K562 (cell line): Measurements from ENCODE around the gene TBC1D9. TPM values are rescaled to one million over a fixed set of nuclear protein-coding genes. Genes with fewer than 3 reads are reported as not detected.

Experiments used
- ATAC-seq: fragments of 200-7000 bp; cut with Tn5 transposase; 3 replicates; pipeline ENCODE4 v1.9.1; 2020; ENCODE audit warnings: moderate library complexity
- BruUV-seq: library from RNA; stranded (reverse); fragments of 400-500 nt; replicated peaks from 2 replicates; lab custom pipeline; 2021; lab: Mats Ljungman, UMichigan
- CTCF ChIA-PET: fragments of 300-600 bp; formaldehyde crosslinking; extraction: SDS; loops from one replicate; lab custom pipeline; 2021; ENCODE audit warnings: low intra/inter-chr PET ratio; lab: Yijun Ruan, JAX
- POLR2A ChIA-PET: fragments of 300-600, 350-650 bp; sonication (Branson Sonifier 250); formaldehyde crosslinking; extraction: SDS; loops from one replicate; lab custom pipeline; 2021; ENCODE audit warnings: antibody characterized with exemption, inconsistent platforms; lab: Yijun Ruan, JAX
- DNase-seq, 4 experiments: peaks; one replicate each; pipeline versions ENCODE4 v3.0.0 to v3.0.0-alpha.2; 2011 to 2018; ENCODE audit warnings: low spot score in 3 of 4, mixed read lengths in 3 of 4; ENCODE audit errors: extremely low read depth in 1 of 4
- FAIRE-seq: peaks from 2 replicates; lab custom pipeline; 2011; peaks lifted over from hg19 to GRCh38; lab: Jason Lieb, UNC
- H2AFZ ChIP-seq: 2 replicates; pipeline ENCODE4 v1.6.0; 2011; ENCODE audit warnings: low read depth, low read length, control low read depth, inconsistent platforms
- H3K27ac ChIP-seq: fragments of 200-600 bp; 3 replicates; pipeline ENCODE4 v1.8.0; 2011; ENCODE audit warnings: low read depth, mild to moderate bottlenecking, control low read depth, inconsistent platforms, low read length, moderate library complexity, mixed read lengths; ENCODE audit errors: extremely low read depth
- H3K27me3 ChIP-seq, 2 experiments: fragments of 300-600 bp in 1 of 2; 2 replicates in 1 of 2; 3 replicates in 1 of 2; pipeline versions ENCODE4 v1.6.0 to v1.8.0; 2011; ENCODE audit warnings: inconsistent platforms in 2 of 2, low read length in 2 of 2, mild to moderate bottlenecking in 1 of 2, mixed read lengths in 1 of 2, moderate library complexity in 1 of 2; ENCODE audit not compliant: control insufficient read depth in 2 of 2, insufficient read depth in 2 of 2
- H3K36me3 ChIP-seq: fragments of 300-600 bp; 3 replicates; pipeline ENCODE4 v1.8.0; 2011; ENCODE audit warnings: mild to moderate bottlenecking, low read length, inconsistent platforms; ENCODE audit not compliant: control insufficient read depth, insufficient read depth
- H3K4me1 ChIP-seq, 2 experiments: fragments of 200-600 bp in 1 of 2; replicated peaks in 1 of 2; 2 replicates in 1 of 2; 3 replicates in 1 of 2; pipeline versions ENCODE4 v1.5.1 to v1.8.0; 2011; ENCODE audit warnings: inconsistent platforms in 2 of 2, low read length in 2 of 2, mild to moderate bottlenecking in 1 of 2, mixed read lengths in 1 of 2, moderate library complexity in 1 of 2; ENCODE audit not compliant: control insufficient read depth in 2 of 2, insufficient read depth in 2 of 2
- H3K4me2 ChIP-seq: 2 replicates; pipeline ENCODE4 v1.6.1; 2011; ENCODE audit warnings: low read length, control low read depth, inconsistent platforms, mixed read lengths; ENCODE audit not compliant: insufficient read depth
- H3K4me3 ChIP-seq: fragments of 200-600 bp; sonication (generic), shearing (Covaris generic); 2 replicates; pipeline ENCODE4 v1.5.1; 2016; ENCODE audit warnings: control low read depth, inconsistent platforms
- H3K79me2 ChIP-seq: fragments of 200-600 bp; 3 replicates; pipeline ENCODE4 v1.8.0; 2011; ENCODE audit warnings: low read length, inconsistent platforms; ENCODE audit not compliant: control insufficient read depth, insufficient read depth
- H3K9ac ChIP-seq, 2 experiments: 2 replicates each; pipeline versions ENCODE4 v1.6.0 to v1.6.1; 2011; ENCODE audit warnings: low read depth in 2 of 2, low read length in 2 of 2, control low read depth in 1 of 2, inconsistent platforms in 1 of 2, mild to moderate bottlenecking in 1 of 2, mixed read lengths in 1 of 2; ENCODE audit not compliant: insufficient read depth in 1 of 2
- H3K9me1 ChIP-seq: one replicate; pipeline ENCODE4 v1.6.0; 2011; ENCODE audit warnings: inconsistent platforms, mild to moderate bottlenecking, low read length, moderate library complexity; ENCODE audit not compliant: control insufficient read depth, insufficient read depth
- H3K9me3 ChIP-seq: replicated peaks from 2 replicates; pipeline ENCODE4 v1.5.1; 2011; ENCODE audit warnings: low read depth, low read length, inconsistent platforms; ENCODE audit not compliant: control insufficient read depth, insufficient read depth
- H4K20me1 ChIP-seq: replicated peaks from 2 replicates; pipeline ENCODE4 v1.6.1; 2011; ENCODE audit warnings: low read length, inconsistent platforms, mixed read lengths; ENCODE audit not compliant: control insufficient read depth, insufficient read depth
- BACH1 ChIP-seq: fragments of 200-800 bp; sonication (Bioruptor generic); IDR thresholded peaks from 2 replicates; pipeline ENCODE4 v1.6.1; 2016; ENCODE audit warnings: missing genetic modification characterization, missing compliant biosample characterization
- CHD4 ChIP-seq: fragments of 200-600 bp; sonication (generic); IDR thresholded peaks from 3 replicates; pipeline ENCODE4 v1.6.1; 2012; ENCODE audit warnings: low read depth, mild to moderate bottlenecking, mixed read lengths, low read length, inconsistent platforms; ENCODE audit not compliant: insufficient read depth, insufficient replicate concordance, poor library complexity, severe bottlenecking
- DNMT1 ChIP-seq: fragments of 450-650 bp; IDR thresholded peaks from 2 replicates; pipeline ENCODE4 v1.6.1; 2016; ENCODE audit warnings: antibody characterized with exemption, mild to moderate bottlenecking
- PATZ1 ChIP-seq: fragments of 250-450 bp; sonication (Bioruptor Pico); IDR thresholded peaks from 2 replicates; pipeline ENCODE4 v1.5.0; 2020; ENCODE audit warnings: mild to moderate bottlenecking, borderline replicate concordance
- POLR3A ChIP-seq: IDR thresholded peaks from 2 replicates; pipeline ENCODE4 v1.6.1; 2011; ENCODE audit warnings: borderline replicate concordance, mild to moderate bottlenecking, moderate library complexity; ENCODE audit not compliant: insufficient read length, insufficient read depth; ENCODE audit errors: extremely low read depth
- PTBP1 ChIP-seq: fragments of 200-400 bp; formaldehyde crosslinking; IDR thresholded peaks from 2 replicates; pipeline ENCODE4 v1.6.1; 2017; ENCODE audit warnings: low read depth, low read length
- ZFP1 ChIP-seq: fragments of 450-650 bp; formaldehyde crosslinking; IDR thresholded peaks from 2 replicates; pipeline ENCODE4 v1.4.0; 2020; ENCODE audit warnings: mild to moderate bottlenecking, mixed read lengths
- ZNF41 ChIP-seq: fragments of 250-450 bp; sonication (Bioruptor Pico); conservative IDR thresholded peaks from 2 replicates; pipeline ENCODE4 v1.4.0; 2020; ENCODE audit warnings: mild to moderate bottlenecking
- WGBS: fragments of 100-300 bp; shearing (Covaris generic); methylation state at CpG from one replicate; pipeline ENCODE4 v1.1.6; 2016; ENCODE audit warnings: low coverage, mixed read lengths; ENCODE audit not compliant: insufficient coverage; ENCODE audit errors: missing lambda C conversion rate; 5-methylcytosine and 5-hydroxymethylcytosine counted together
- in situ Hi-C: fragments of 300-500 bp; cut with MboI; formaldehyde crosslinking; loops from 4 replicates; pipeline ENCODE4 v1.15.0; 2018; ENCODE audit warnings: inconsistent platforms, mixed read lengths
- intact Hi-C: fragments of 100-400 bp; cut with micrococcal nuclease; formaldehyde crosslinking; loops from 2 replicates; pipeline ENCODE4 v1.14.2; 2022
- polyA plus RNA-seq, 8 experiments: library from polyadenylated mRNA; depleted of rRNA in 4 of 8; stranded (reverse) in 5 of 8; unstranded in 3 of 8; fragments of >200 nt; fragmentation: Nextera tagmentation in 2 of 8; fragmentation: Illumina TruSeq in 1 of 8; extraction: Ambion mirVana in 2 of 8; extraction: Trizol in 1 of 8; gene quantifications; 2 replicates each; pipeline versions ENCODE4 v1.2.1 to v1.2.3, GENCODE V29; 2011 to 2014; ENCODE audit warnings: inconsistent platforms in 1 of 8, missing spikeins in 1 of 8
- total RNA-seq, 7 experiments: library from RNA; depleted of rRNA in 6 of 7; stranded (reverse); fragments of >200 nt in 6 of 7; fragmentation: Illumina TruSeq in 2 of 7; extraction: Trizol in 2 of 7; gene quantifications; 2 replicates each; pipeline versions ENCODE4 v1.2.1 to v1.2.3, GENCODE V29; 2011 to 2021; ENCODE audit warnings: low replicate concordance in 1 of 7

Gene TBC1D9
- total and polyA plus RNA-seq, 9 of the 15 experiments (the other 6 are each of a cell fraction or from before 2014, with no cell fraction given) = 0.13 TPM; not detected in 8

- CTCF ChIA-PET = no interaction called here
- ATAC-seq (no peak), FAIRE-seq (no peak), DNase-seq (no peak)
- H3K27ac ChIP-seq = no peak overlapping the region
- no peak for TF ChIP-seq POLR3A
- no peak for TF ChIP-seq PATZ1
- TF ChIP-seq CHD4 = no peak
- no peak for TF ChIP-seq PTBP1
- no peak for TF ChIP-seq BACH1 (tag)
- no peak for TF ChIP-seq ZNF41 (CRISPR knock-in tag)
- TF ChIP-seq DNMT1 = no peak
- no peak for TF ChIP-seq ZFP1
- WGBS = 1% methylated on average over 4 of the region's 4 CpGs
- no peak overlapping the region for H3K4me3 ChIP-seq
- BruUV-seq = no TSS peak
- no peaks in the 10 kb centered on the region for H3K9me1 ChIP-seq
- intact Hi-C loops = no loop called here
- H3K4me2 ChIP-seq = no peak overlapping the region
- no peak overlapping the region for H2AFZ ChIP-seq
- no peaks in the 10 kb centered on the region for H3K4me1 ChIP-seq
- no peaks in the 10 kb centered on the region for H3K9me3 ChIP-seq
- H3K27me3 ChIP-seq = peaks cover 0 to 5% of the 10 kb centered on the region in 2 experiments; a peak in 3 of 5 replicates
- no peaks in the 10 kb centered on the region for H3K79me2 ChIP-seq
- no peaks in the 10 kb centered on the region for H4K20me1 ChIP-seq
- H3K9ac ChIP-seq = no peak overlapping the region
- POLR2A ChIA-PET = no interaction called here
- in situ Hi-C loops = no loop called here
- H3K36me3 ChIP-seq = no peaks in the 10 kb centered on the region
These were observed 125.9 kb downstream of the TBC1D9 start for GRCh38 chr4:140630246-140630645.
